Mucosa of descending colon (tissue), 3 donors: ENCODE measurements around the gene AP2A1. TPM values are rescaled to one million over a fixed set of nuclear protein-coding genes. Genes with fewer than 3 reads are reported as not detected.
"Not testable (repeated sequence)": the region's sequence is repeated elsewhere in the genome, so short reads cannot be mapped to it uniquely, and the experiment has no call there.

Experiments used
- ATAC-seq: fragments of 200-7000 bp; cut with Tn5 transposase; one replicate; pipeline ENCODE4 v1.9.1; 2020; ENCODE audit warnings: mild to moderate bottlenecking, moderate library complexity
- DNase-seq, 3 donors: peaks; one replicate each; pipeline ENCODE4 v3.0.0-alpha.2; 2020
- H3K36me3 ChIP-seq: fragments of 200-600 bp; one replicate; pipeline ENCODE4 v1.8.0; 2021; ENCODE audit warnings: low read depth, mild to moderate bottlenecking
- H3K4me1 ChIP-seq: fragments of 200-600 bp; one replicate; pipeline ENCODE4 v1.8.0; 2021; ENCODE audit warnings: low read depth, mild to moderate bottlenecking
- H3K4me3 ChIP-seq: fragments of 200-600 bp; one replicate; pipeline ENCODE4 v1.8.0; 2021; ENCODE audit warnings: mild to moderate bottlenecking
- H3K9me3 ChIP-seq: fragments of 200-600 bp; one replicate; pipeline ENCODE4 v1.8.0; 2021; ENCODE audit warnings: mild to moderate bottlenecking
- intact Hi-C, 2 donors: fragments of 100-400 bp; cut with DNase I in 1 of 2; cut with micrococcal nuclease in 1 of 2; formaldehyde crosslinking; loops; one replicate each; pipeline versions ENCODE4 v1.11.0 to v1.11.1; 2022; cut with DNase I, micrococcal nuclease
- long read RNA-seq, 2 donors: library from polyadenylated mRNA; unstranded; transcript quantifications; one replicate each; pipeline ENCODE4 v2.0.0, GENCODE V29; 2019 to 2021
- total RNA-seq, 3 donors: library from RNA; stranded (reverse); fragmentation: NEBNext Ultra II Directional in 2 of 3; extraction: Animal tissue kit (Norgen Biotek cat#: 25700) in 2 of 3; gene quantifications; one replicate each; pipeline versions ENCODE4 v1.2.1 to v1.2.4, GENCODE V29; 2021 to 2023
- TF ChIP-seq, protein P1 (sequence below): fragments of 200-600 bp; IDR thresholded peaks from one replicate; pipeline ENCODE4 v1.8.0; 2022; ENCODE audit warnings: antibody characterized with exemption, mild to moderate bottlenecking
- donor health status: DM: no; HTN: no; CAD: no; lungs with moderate emphysema.
- donor health status: DM: no; HTN: no; CAD: no.
- donor health status: DM: no; HTN: yes; CAD: no.

AP2A1 gene
- 10 to 100 TPM; 73.6 to 84.8 (median 82.5) TPM for total RNA-seq
- long read RNA-seq, donor 1, transcript AP2A1-201 (23 exons, 3,388 nt) = major isoform, 31 of 111 reads
- long read RNA-seq, donor 1, partial matches to known transcripts = 75 of 111 reads
- long read RNA-seq, donor 1, other reads (novel, unspliced or antisense) = 5 of 111 reads
- long read RNA-seq, donor 2, partial matches to known transcripts = 8 of 10 reads
- long read RNA-seq, donor 2, other reads (novel, unspliced or antisense) = 1 of 10 reads

DNA sequence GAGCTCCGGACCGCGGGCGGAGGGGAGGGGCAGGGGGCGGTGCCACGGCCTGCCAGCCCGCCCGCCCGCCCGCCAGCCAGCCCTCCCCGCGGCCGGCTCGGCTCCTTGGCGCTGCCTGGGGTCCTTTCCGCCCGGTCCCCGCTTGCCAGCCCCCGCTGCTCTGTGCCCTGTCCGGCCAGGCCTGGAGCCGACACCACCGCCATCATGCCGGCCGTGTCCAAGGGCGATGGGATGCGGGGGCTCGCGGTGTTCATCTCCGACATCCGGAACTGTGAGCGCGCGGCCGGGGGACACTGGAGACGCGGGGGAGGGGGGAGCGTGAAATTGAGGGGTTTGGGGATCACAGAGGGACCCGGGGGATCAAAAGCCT, at the start of gene AP2A1:
Gene AP2A1 (plus strand): TSS at position 72 of the 370 bp plus-strand sequence. CDS start 133 bp downstream, at position 205.
- peak; percentile 1 for ATAC-seq
- H3K36me3 ChIP-seq = peaks cover 5% of the 10 kb centered on the region
- TF ChIP-seq, protein P1, sequence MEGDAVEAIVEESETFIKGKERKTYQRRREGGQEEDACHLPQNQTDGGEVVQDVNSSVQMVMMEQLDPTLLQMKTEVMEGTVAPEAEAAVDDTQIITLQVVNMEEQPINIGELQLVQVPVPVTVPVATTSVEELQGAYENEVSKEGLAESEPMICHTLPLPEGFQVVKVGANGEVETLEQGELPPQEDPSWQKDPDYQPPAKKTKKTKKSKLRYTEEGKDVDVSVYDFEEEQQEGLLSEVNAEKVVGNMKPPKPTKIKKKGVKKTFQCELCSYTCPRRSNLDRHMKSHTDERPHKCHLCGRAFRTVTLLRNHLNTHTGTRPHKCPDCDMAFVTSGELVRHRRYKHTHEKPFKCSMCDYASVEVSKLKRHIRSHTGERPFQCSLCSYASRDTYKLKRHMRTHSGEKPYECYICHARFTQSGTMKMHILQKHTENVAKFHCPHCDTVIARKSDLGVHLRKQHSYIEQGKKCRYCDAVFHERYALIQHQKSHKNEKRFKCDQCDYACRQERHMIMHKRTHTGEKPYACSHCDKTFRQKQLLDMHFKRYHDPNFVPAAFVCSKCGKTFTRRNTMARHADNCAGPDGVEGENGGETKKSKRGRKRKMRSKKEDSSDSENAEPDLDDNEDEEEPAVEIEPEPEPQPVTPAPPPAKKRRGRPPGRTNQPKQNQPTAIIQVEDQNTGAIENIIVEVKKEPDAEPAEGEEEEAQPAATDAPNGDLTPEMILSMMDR = no peak
- H3K9me3 ChIP-seq = no peaks in the 10 kb centered on the region
- H3K4me1 ChIP-seq = peaks cover 19% of the 10 kb centered on the region
- intact Hi-C loops = no loop called here
- H3K4me3 ChIP-seq = peak within 1 kb of the TSS; percentile 54
- DNase-seq = no peak

DNA sequence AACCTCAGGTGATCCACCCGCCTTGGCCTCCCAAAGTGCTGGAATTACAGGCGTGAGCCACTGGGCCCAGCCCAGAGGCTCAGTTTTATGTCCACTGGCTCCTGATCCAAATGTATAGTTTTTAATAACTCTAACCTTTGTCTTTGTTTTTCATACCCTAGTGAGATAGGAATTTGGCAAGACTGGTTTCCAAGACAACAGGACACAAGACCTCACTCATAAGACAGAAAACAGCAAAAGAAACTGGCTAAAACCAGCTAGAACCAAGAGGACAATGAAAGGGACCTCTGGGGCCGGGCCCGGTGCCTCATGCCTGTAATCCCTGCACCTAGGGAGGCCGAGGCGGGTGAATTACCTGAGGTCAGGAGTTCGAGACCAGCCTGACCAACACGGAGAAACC, 48.3 kb upstream of the AP2A1 start:
- Histone ChIP-seq H3K36me3 (no peaks in the 10 kb centered on the region), H3K9me3 (no peaks in the 10 kb centered on the region), H3K4me1 (no peaks in the 10 kb centered on the region), H3K4me3 (no peak overlapping the region)
- TF ChIP-seq, protein P1 = no peak
- ATAC-seq = no peak
- no peak for DNase-seq
- intact Hi-C loops = no loop called here

DNA sequence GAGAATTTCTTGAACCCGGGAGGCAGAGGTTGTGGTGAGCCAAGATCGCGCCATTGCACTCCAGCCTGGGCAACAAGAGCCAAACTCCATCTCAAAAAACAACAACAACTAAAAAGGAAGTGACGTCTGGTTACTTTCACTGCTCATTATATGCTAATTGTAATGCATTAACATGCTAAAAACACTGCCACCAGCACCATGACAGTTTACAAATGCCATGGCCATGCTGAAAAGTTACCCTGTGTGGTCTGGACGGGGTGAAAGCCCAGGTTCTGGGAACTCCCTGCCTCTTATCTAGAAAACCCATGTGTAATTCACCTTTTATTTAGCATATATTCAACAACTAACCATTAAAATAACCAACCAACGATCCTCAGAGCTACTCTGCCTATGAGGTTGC, 47.8 kb upstream of the AP2A1 start:
- TF ChIP-seq, protein P1 = no peak
- H3K9me3 ChIP-seq = no peaks in the 10 kb centered on the region
- H3K4me1 ChIP-seq = no peaks in the 10 kb centered on the region
- H3K4me3 ChIP-seq = no peak overlapping the region
- DNase-seq (no peak), ATAC-seq (no peak)
- intact Hi-C loops = no loop called here
- H3K36me3 ChIP-seq = no peaks in the 10 kb centered on the region

DNA sequence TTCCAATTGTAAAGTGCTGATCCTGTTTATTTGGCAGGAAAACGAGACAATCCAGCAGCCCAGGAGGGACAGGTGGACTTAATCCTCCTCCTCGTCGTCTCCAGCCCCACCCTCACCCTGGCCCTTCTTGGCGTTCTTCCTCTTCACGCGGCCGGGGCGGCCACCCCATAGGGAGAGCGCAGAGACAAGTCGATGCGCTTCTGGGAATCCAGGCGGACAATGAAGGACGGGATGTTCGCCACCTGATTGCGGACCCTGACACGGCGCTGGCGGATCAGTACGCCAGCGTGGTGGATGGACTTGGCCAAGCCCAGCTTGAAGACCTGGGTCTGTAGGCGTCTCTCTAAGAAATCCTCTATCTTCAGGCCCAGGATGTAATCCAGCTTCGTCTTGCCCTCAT, 47.4 kb upstream of the AP2A1 start:
- intact Hi-C loops, H3K4me1 ChIP-seq, H3K9me3 ChIP-seq, H3K4me3 ChIP-seq, H3K36me3 ChIP-seq, DNase-seq, ATAC-seq: not testable (repeated sequence)

DNA sequence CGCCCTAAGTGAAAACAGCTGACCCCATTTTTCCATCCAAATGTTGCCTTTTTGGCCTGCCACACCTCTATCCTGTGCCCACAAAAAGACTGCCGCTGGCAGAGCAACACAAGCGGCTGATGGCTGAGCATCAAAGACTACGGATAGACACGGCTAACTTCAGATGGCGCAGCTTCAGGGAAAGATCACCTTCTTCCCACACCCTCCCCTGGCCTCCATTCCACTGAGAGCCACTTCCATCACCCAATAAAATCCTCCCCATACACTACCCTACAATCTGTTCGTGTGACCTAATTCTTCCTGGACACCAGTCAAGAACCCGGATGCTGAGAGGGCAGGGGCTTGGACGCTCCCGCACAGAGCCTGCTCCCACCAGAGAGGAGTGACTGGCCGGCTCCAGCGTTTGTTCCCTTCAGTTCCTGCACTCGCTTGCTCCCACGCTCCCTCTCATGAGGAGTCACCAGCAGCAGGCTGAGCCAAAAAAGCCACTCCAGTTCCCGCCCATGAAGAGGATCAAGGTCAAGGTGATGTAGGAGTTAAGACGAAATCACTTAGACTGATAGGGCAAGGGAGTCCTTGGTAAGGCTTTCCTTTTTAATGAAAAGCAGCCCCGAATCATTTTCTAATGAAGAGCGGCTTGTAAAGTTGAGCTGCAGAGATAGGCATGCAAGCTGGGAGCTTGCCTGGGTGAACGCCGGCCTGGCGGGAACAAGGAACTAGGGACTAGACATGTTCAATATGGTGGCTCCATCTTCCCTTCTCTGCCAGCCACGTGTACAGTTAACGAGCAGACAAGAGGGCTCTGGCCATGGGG, 39.4 kb upstream of the AP2A1 start:
- no peak for DNase-seq
- no peak for ATAC-seq
- intact Hi-C loops = no loop called here
- no peaks in the 10 kb centered on the region for H3K36me3 ChIP-seq
- TF ChIP-seq, protein P1 = no peak
- H3K4me3 ChIP-seq = no peak overlapping the region
- H3K9me3 ChIP-seq = no peaks in the 10 kb centered on the region
- no peaks in the 10 kb centered on the region for H3K4me1 ChIP-seq

DNA sequence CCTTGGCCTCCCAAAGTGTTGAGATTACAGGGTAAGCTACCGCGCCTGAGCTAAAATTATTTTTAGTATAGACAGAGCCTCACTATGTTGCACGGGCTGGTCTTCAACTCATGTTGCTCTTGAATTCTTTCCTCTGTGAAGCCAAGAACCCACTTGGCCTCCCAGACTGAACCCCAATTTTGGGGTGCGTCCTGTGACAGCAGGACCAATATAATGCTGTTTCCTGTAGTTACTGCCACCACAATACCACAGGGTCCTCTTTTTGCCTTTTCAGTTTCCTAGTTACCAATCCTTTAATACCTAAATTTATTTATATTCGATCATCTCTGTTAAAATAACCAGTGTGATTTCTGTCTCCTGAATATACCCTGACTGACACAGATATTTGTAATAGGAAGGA, 36.6 kb upstream of the AP2A1 start:
- no peak for DNase-seq
- no peaks in the 10 kb centered on the region for H3K4me1 ChIP-seq
- H3K9me3 ChIP-seq = no peaks in the 10 kb centered on the region
- intact Hi-C loops = no loop called here
- no peak overlapping the region for H3K4me3 ChIP-seq
- no peak for ATAC-seq
- TF ChIP-seq, protein P1 = no peak
- H3K36me3 ChIP-seq = no peaks in the 10 kb centered on the region
